Peyer's patch (tissue), 4 donors: ENCODE results near the gene PACS1.

Experiments used
- CTCF ChIP-seq, 6 experiments: fragments of 450-650 bp in 4 of 6; fragments of 200-600 bp in 2 of 6; sonication (generic) in 1 of 6; IDR thresholded peaks; one replicate each; pipeline ENCODE4 v1.5.1; 2017 to 2019; ENCODE audit warnings: antibody characterized with exemption in 6 of 6, mild to moderate bottlenecking in 3 of 6, moderate library complexity in 1 of 6
- POLR2A ChIP-seq, 2 donors: fragments of 450-650 bp; IDR thresholded peaks; one replicate each; pipeline ENCODE4 v1.5.1; 2017; ENCODE audit warnings: antibody characterized with exemption in 2 of 2, mild to moderate bottlenecking in 2 of 2, moderate library complexity in 2 of 2

DNA sequence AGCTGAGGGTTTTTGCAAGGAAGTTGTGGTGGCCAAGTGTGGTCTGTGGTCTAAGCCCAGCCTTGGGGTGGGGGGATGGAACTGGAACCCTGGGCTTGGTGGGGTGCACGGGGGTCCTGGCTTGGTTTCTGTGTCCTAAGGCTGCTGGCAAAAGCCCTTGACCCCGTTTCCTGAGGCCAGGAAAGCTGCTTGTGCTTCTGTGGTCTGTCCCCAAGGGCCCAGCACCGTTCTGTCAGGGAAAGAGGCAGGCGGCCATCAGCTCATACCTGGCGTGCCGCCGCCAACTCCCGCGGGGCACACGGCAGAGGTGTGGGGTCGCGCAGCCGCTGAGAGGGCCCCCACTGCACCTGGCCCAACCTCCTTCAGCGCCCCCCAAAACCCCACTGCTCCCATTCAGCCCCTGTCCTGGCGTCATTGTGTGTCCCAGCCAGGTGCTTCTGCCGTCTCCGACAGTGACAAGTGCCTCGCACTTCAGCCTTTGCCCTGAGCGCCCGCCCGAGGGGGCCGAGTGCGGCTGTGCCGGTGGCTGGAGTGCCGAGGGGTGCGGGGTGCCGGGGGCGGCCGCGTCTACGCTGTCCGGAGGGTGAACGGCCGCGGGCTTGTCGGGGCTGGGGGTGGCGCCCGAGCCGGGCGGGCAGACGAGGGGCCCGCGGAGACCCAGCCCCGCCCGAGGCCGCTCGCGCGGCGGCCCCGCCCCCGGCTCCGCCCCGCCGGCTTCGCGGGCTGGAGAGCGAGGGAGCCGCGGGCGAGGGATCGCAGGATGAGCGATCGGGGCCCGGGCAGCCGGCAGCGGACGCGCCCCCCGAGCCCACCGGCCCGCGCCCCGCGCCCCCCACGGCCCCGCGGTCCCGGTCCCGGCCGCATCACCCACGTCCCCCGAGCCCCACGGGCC is 207.6 kb downstream of the PACS1 start, which contains the start of gene CNIH2:
- TF ChIP-seq POLR2A (IDR thresholded peaks at IDR 0.05) (peak in 1 of 2 donors; percentile 18), CTCF (IDR thresholded peaks at IDR 0.05) (no peak)
